K562 (cell line): ENCODE results near the gene ZNF112. TPM values are rescaled to one million over a fixed set of nuclear protein-coding genes. Genes with fewer than 3 reads are reported as not detected.

Experiments
- polyA plus RNA-seq, 8 experiments: library from polyadenylated mRNA; depleted of rRNA in 4 of 8; stranded (reverse) in 5 of 8; unstranded in 3 of 8; fragments of >200 nt; fragmentation: Nextera tagmentation in 2 of 8; fragmentation: Illumina TruSeq in 1 of 8; extraction: Ambion mirVana in 2 of 8; extraction: Trizol in 1 of 8; gene quantifications; 2 replicates each; pipeline versions ENCODE4 v1.2.1 to v1.2.3, GENCODE V29; 2011 to 2014; ENCODE audit warnings: inconsistent platforms in 1 of 8, missing spikeins in 1 of 8
- small RNA-seq: library from RNA; depleted of rRNA; stranded (forward); fragments of <200 nt; gene quantifications from one replicate; pipeline ENCODE3, GENCODE V24; 2014
- total RNA-seq, 7 experiments: library from RNA; depleted of rRNA in 6 of 7; stranded (reverse); fragments of >200 nt in 6 of 7; fragmentation: Illumina TruSeq in 2 of 7; extraction: Trizol in 2 of 7; gene quantifications; 2 replicates each; pipeline versions ENCODE4 v1.2.1 to v1.2.3, GENCODE V29; 2011 to 2021; ENCODE audit warnings: low replicate concordance in 1 of 7

Gene ZNF112
- total and polyA plus RNA-seq, 9 of the 15 experiments (the other 6 are each of a cell fraction or from before 2014, with no cell fraction given), result 0.21 to 1.3 (median 0.61) TPM

Small RNA genes within 50 kb of the gene (small RNA-seq; reads per million reads assigned to genes)
- gene NDUFA3P1, result not detected

Other genes starting within 250 kb of the ZNF112 start
Only the 7 nearest of the 10 such genes appear.
- gene ZNF227, start 144.1 kb downstream of the ZNF112 start, total RNA-seq (2014; rRNA removed), result 7.1 and 10.4 TPM in 2 replicates
- gene ZNF227, start 144.1 kb downstream of the ZNF112 start, total RNA-seq (2014; rRNA removed; fragmentation: Illumina TruSeq; extraction: Trizol), result 15.1 and 17.0 TPM in 2 replicates
- gene ZNF227, start 144.1 kb downstream of the ZNF112 start, total RNA-seq (2015; rRNA removed; fragmentation: Illumina TruSeq; extraction: Trizol), result 10.3 and 10.8 TPM in 2 replicates
- gene ZNF227, start 144.1 kb downstream of the ZNF112 start, total RNA-seq (2021), result 8.7 and 13.6 TPM in 2 replicates
- gene ZNF227, start 144.1 kb downstream of the ZNF112 start, polyA plus RNA-seq (2011; rRNA removed), result 4.7 and 8.7 TPM in 2 replicates
- gene ZNF227, start 144.1 kb downstream of the ZNF112 start, polyA plus RNA-seq (2014; fragmentation: Illumina TruSeq; extraction: Trizol), result 10.0 and 11.2 TPM in 2 replicates
- gene ZNF227, start 144.1 kb downstream of the ZNF112 start, polyA plus RNA-seq (2014; fragmentation: Nextera tagmentation; extraction: Ambion mirVana), result 1 to 10 TPM; 3.0 to 6.0 TPM
- 4.8 and 7.8 TPM in 2 replicates for gene ZNF227, start 144.1 kb downstream of the ZNF112 start, polyA plus RNA-seq (2014; rRNA removed)
- 0.08 and 0.14 TPM in 2 replicates for gene ZNF233, start 96.8 kb downstream of the ZNF112 start, total RNA-seq (2014; rRNA removed)
- 0.18 and 0.26 TPM in 2 replicates for gene ZNF233, start 96.8 kb downstream of the ZNF112 start, total RNA-seq (2014; rRNA removed; fragmentation: Illumina TruSeq; extraction: Trizol)
- gene ZNF233, start 96.8 kb downstream of the ZNF112 start, total RNA-seq (2015; rRNA removed; fragmentation: Illumina TruSeq; extraction: Trizol), result 0.14 and 0.15 TPM in 2 replicates
- gene ZNF233, start 96.8 kb downstream of the ZNF112 start, total RNA-seq (2021), result 0.16 TPM in 1 of 2 replicates, not detected in the other
- gene ZNF233, start 96.8 kb downstream of the ZNF112 start, polyA plus RNA-seq (2011; rRNA removed), result 0.03 and 0.20 TPM in 2 replicates
- gene ZNF233, start 96.8 kb downstream of the ZNF112 start, polyA plus RNA-seq (2014; fragmentation: Illumina TruSeq; extraction: Trizol), result 0.15 and 0.17 TPM in 2 replicates
- gene ZNF233, start 96.8 kb downstream of the ZNF112 start, polyA plus RNA-seq (2014; fragmentation: Nextera tagmentation; extraction: Ambion mirVana), result under 1 TPM; 0.23 to 0.28 TPM
- gene ZNF233, start 96.8 kb downstream of the ZNF112 start, polyA plus RNA-seq (2014; rRNA removed), result 0.08 TPM in 2 replicates
- 0.68 and 1.9 TPM in 2 replicates for gene ZNF235, start 51.7 kb downstream of the ZNF112 start, total RNA-seq (2014; rRNA removed)
- 2.4 and 2.5 TPM in 2 replicates for gene ZNF235, start 51.7 kb downstream of the ZNF112 start, total RNA-seq (2014; rRNA removed; fragmentation: Illumina TruSeq; extraction: Trizol)
- gene ZNF235, start 51.7 kb downstream of the ZNF112 start, total RNA-seq (2015; rRNA removed; fragmentation: Illumina TruSeq; extraction: Trizol), result 2.0 and 2.2 TPM in 2 replicates
- 1.1 TPM in 2 replicates for gene ZNF235, start 51.7 kb downstream of the ZNF112 start, total RNA-seq (2021)
- 1.0 and 2.9 TPM in 2 replicates for gene ZNF235, start 51.7 kb downstream of the ZNF112 start, polyA plus RNA-seq (2011; rRNA removed)
- 1.1 and 1.7 TPM in 2 replicates for gene ZNF235, start 51.7 kb downstream of the ZNF112 start, polyA plus RNA-seq (2014; fragmentation: Illumina TruSeq; extraction: Trizol)
- gene ZNF235, start 51.7 kb downstream of the ZNF112 start, polyA plus RNA-seq (2014; fragmentation: Nextera tagmentation; extraction: Ambion mirVana), result 1 to 10 TPM in 1 of 2 experiments, under 1 TPM in 1; 0.99 to 1.3 TPM
- 0.38 and 0.88 TPM in 2 replicates for gene ZNF235, start 51.7 kb downstream of the ZNF112 start, polyA plus RNA-seq (2014; rRNA removed)
- 0.33 and 0.50 TPM in 2 replicates for gene ZNF285, start 44.9 kb upstream of the ZNF112 start, total RNA-seq (2014; rRNA removed)
- 0.73 and 1.1 TPM in 2 replicates for gene ZNF285, start 44.9 kb upstream of the ZNF112 start, total RNA-seq (2014; rRNA removed; fragmentation: Illumina TruSeq; extraction: Trizol)
- gene ZNF285, start 44.9 kb upstream of the ZNF112 start, total RNA-seq (2015; rRNA removed; fragmentation: Illumina TruSeq; extraction: Trizol), result 0.53 and 0.76 TPM in 2 replicates
- gene ZNF285, start 44.9 kb upstream of the ZNF112 start, total RNA-seq (2021), result 0.65 and 1.1 TPM in 2 replicates
- 0.36 TPM in 1 of 2 replicates, not detected in the other for gene ZNF285, start 44.9 kb upstream of the ZNF112 start, polyA plus RNA-seq (2011; rRNA removed)
- gene ZNF285, start 44.9 kb upstream of the ZNF112 start, polyA plus RNA-seq (2014; fragmentation: Illumina TruSeq; extraction: Trizol), result 0.18 and 0.42 TPM in 2 replicates
- gene ZNF285, start 44.9 kb upstream of the ZNF112 start, polyA plus RNA-seq (2014; fragmentation: Nextera tagmentation; extraction: Ambion mirVana), result under 1 TPM; 0.14 to 0.67 TPM
- gene ZNF285, start 44.9 kb upstream of the ZNF112 start, polyA plus RNA-seq (2014; rRNA removed), result 0.20 and 0.38 TPM in 2 replicates
- 0.50 and 2.5 TPM in 2 replicates for gene ZNF229, start 91.8 kb upstream of the ZNF112 start, total RNA-seq (2014; rRNA removed)
- 1.1 and 1.5 TPM in 2 replicates for gene ZNF229, start 91.8 kb upstream of the ZNF112 start, total RNA-seq (2014; rRNA removed; fragmentation: Illumina TruSeq; extraction: Trizol)
- 0.94 TPM in 2 replicates for gene ZNF229, start 91.8 kb upstream of the ZNF112 start, total RNA-seq (2015; rRNA removed; fragmentation: Illumina TruSeq; extraction: Trizol)
- 1.0 and 2.4 TPM in 2 replicates for gene ZNF229, start 91.8 kb upstream of the ZNF112 start, total RNA-seq (2021)
- gene ZNF229, start 91.8 kb upstream of the ZNF112 start, polyA plus RNA-seq (2011; rRNA removed), result 0.08 and 0.40 TPM in 2 replicates
- 0.72 and 0.79 TPM in 2 replicates for gene ZNF229, start 91.8 kb upstream of the ZNF112 start, polyA plus RNA-seq (2014; fragmentation: Illumina TruSeq; extraction: Trizol)
- gene ZNF229, start 91.8 kb upstream of the ZNF112 start, polyA plus RNA-seq (2014; fragmentation: Nextera tagmentation; extraction: Ambion mirVana), result under 1 TPM; 0.31 to 0.74 TPM
- gene ZNF229, start 91.8 kb upstream of the ZNF112 start, polyA plus RNA-seq (2014; rRNA removed), result 0.50 and 0.56 TPM in 2 replicates
- gene ZNF180, start 143.8 kb upstream of the ZNF112 start, total RNA-seq (2014; rRNA removed), result 5.1 and 7.6 TPM in 2 replicates
- gene ZNF180, start 143.8 kb upstream of the ZNF112 start, total RNA-seq (2014; rRNA removed; fragmentation: Illumina TruSeq; extraction: Trizol), result 8.7 and 11.5 TPM in 2 replicates
- 7.1 and 8.6 TPM in 2 replicates for gene ZNF180, start 143.8 kb upstream of the ZNF112 start, total RNA-seq (2015; rRNA removed; fragmentation: Illumina TruSeq; extraction: Trizol)
- gene ZNF180, start 143.8 kb upstream of the ZNF112 start, total RNA-seq (2021), result 6.3 and 7.5 TPM in 2 replicates
- gene ZNF180, start 143.8 kb upstream of the ZNF112 start, polyA plus RNA-seq (2011; rRNA removed), result 2.0 and 2.3 TPM in 2 replicates
- 5.8 and 5.9 TPM in 2 replicates for gene ZNF180, start 143.8 kb upstream of the ZNF112 start, polyA plus RNA-seq (2014; fragmentation: Illumina TruSeq; extraction: Trizol)
- gene ZNF180, start 143.8 kb upstream of the ZNF112 start, polyA plus RNA-seq (2014; fragmentation: Nextera tagmentation; extraction: Ambion mirVana), result 1 to 10 TPM; 1.8 to 2.9 TPM
- 3.9 and 4.1 TPM in 2 replicates for gene ZNF180, start 143.8 kb upstream of the ZNF112 start, polyA plus RNA-seq (2014; rRNA removed)
- not detected in 2 replicates for gene CEACAM20, start 173.0 kb upstream of the ZNF112 start, total RNA-seq (2014; rRNA removed)
- gene CEACAM20, start 173.0 kb upstream of the ZNF112 start, total RNA-seq (2014; rRNA removed; fragmentation: Illumina TruSeq; extraction: Trizol), result not detected in 2 replicates
- gene CEACAM20, start 173.0 kb upstream of the ZNF112 start, total RNA-seq (2015; rRNA removed; fragmentation: Illumina TruSeq; extraction: Trizol), result not detected in 2 replicates
- not detected in 2 replicates for gene CEACAM20, start 173.0 kb upstream of the ZNF112 start, total RNA-seq (2021)
- not detected in 2 replicates for gene CEACAM20, start 173.0 kb upstream of the ZNF112 start, polyA plus RNA-seq (2011; rRNA removed)
- gene CEACAM20, start 173.0 kb upstream of the ZNF112 start, polyA plus RNA-seq (2014; fragmentation: Illumina TruSeq; extraction: Trizol), result not detected in 2 replicates
- not detected for gene CEACAM20, start 173.0 kb upstream of the ZNF112 start, polyA plus RNA-seq (2014; fragmentation: Nextera tagmentation; extraction: Ambion mirVana)
- not detected in 2 replicates for gene CEACAM20, start 173.0 kb upstream of the ZNF112 start, polyA plus RNA-seq (2014; rRNA removed)